ENCODE data around the gene IRAK2.

- TF ChIP-seq EP300 (IDR thresholded peaks at IDR 0.05) (no peak), CTCF (IDR thresholded peaks at IDR 0.05) (no peak), POLR2A (IDR thresholded peaks at IDR 0.05) (no peak)
Measured at GRCh38 chr3:10286596-10287295, 122.0 kb downstream of the IRAK2 start.

Measured in ovary (tissue), 3 donors.